Measurements from ENCODE around the gene DARS2.

GRCh38 chr1:173860065-173860464 lies 35.6 kb downstream of the DARS2 start:
- TF ChIP-seq CTCF (IDR thresholded peaks at IDR 0.05; ENCODE audit: low read depth, low read length) (no peak), MYC (IDR thresholded peaks at IDR 0.05; ENCODE audit: low read depth, low read length) (no peak)
